ENCODE results near the gene RPL10L. TPM values are rescaled to one million over a fixed set of nuclear protein-coding genes. Genes with fewer than 3 reads are reported as not detected.

RPL10L gene
- total and polyA plus RNA-seq, 2 experiments from 2014 or later, result not detected

GRCh38 chr14:46661728-46662127 lies 10.1 kb upstream of the RPL10L start:
- no peaks in the 10 kb centered on the region for H3K36me3 ChIP-seq
- no peak overlapping the region for H3K4me3 ChIP-seq
- DNase-seq (ENCODE audit: low read depth in 1 of 2, low spot score in 1 of 2), result no peak
- TF ChIP-seq CTCF (IDR thresholded peaks at IDR 0.05; ENCODE audit: low read depth, low read length), result no peak
- H3K9me3 ChIP-seq (ENCODE audit: low read depth), result no peaks in the 10 kb centered on the region
- no peak overlapping the region for H3K27ac ChIP-seq
- H3K27me3 ChIP-seq, result no peaks in the 10 kb centered on the region
- no peaks in the 10 kb centered on the region for H3K4me1 ChIP-seq (ENCODE audit: low read depth)

DNA sequence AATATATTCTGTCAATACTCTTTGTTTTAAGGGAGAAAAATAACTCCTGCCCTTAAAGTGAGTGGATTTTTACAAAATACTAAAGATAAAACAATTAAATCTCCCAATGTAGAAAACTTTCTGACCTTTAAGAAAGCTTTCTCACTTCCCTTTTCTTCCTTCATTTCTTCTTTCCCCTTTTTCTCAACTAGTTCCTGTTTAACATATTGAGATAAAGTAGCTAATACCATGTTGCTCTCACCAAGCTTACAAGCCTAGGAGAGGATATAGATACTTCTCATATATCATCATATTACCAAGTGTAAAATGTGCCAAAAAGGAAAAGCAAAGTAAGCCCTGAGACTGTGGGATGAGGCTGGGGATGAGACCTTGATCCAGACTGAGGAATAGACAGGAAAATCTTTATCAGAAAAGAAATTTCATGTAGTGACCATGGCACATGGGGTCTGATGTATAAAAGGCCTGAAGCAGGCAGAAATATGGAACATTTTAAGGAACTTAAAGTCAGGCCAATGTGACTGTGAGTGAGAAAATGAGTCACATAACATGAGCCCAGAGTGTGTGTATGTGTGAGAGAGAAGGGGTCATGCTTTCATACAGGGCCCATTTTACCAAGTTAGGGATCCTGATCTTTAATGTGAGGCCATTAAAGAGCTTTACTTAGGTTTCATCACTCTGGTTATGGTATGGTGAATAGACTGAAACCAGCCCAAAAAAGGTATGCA lies 1.6 kb upstream of the RPL10L start:
- H3K9me3 ChIP-seq (ENCODE audit: low read depth), result no peaks in the 10 kb centered on the region
- no peaks in the 10 kb centered on the region for H3K27me3 ChIP-seq
- DNase-seq (ENCODE audit: low read depth in 1 of 2, low spot score in 1 of 2), result no peak
- H3K36me3 ChIP-seq, result no peaks in the 10 kb centered on the region
- no peak overlapping the region for H3K27ac ChIP-seq
- no peak overlapping the region for H3K4me3 ChIP-seq
- no peak for TF ChIP-seq CTCF (IDR thresholded peaks at IDR 0.05; ENCODE audit: low read depth, low read length)
- H3K4me1 ChIP-seq (ENCODE audit: low read depth), result no peaks in the 10 kb centered on the region

DNA sequence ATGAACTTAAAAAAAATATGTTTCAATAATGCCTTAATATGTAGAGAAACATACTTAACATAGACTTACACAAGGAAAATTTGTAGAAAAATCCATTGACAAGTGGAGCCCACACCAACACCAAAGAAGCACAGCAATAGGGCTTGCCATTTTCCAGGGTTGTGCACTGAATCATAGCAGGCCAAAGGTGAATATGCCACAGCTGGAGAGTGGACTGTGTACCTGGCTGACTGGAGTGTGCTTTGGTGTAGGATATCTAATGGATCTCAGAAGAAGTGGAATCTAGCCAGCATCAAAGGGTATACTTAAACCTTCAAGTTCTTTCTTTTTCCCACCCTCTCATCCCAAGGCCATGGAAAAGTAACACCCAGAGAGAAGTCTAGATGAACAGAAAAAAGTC lies 4.8 kb downstream of the RPL10L start:
- no peak for DNase-seq (ENCODE audit: low read depth in 1 of 2, low spot score in 1 of 2)
- no peaks in the 10 kb centered on the region for H3K27me3 ChIP-seq
- no peak overlapping the region for H3K27ac ChIP-seq
- no peaks in the 10 kb centered on the region for H3K4me1 ChIP-seq (ENCODE audit: low read depth)
- no peaks in the 10 kb centered on the region for H3K9me3 ChIP-seq (ENCODE audit: low read depth)
- H3K36me3 ChIP-seq, result no peaks in the 10 kb centered on the region
- no peak overlapping the region for H3K4me3 ChIP-seq
- TF ChIP-seq CTCF (IDR thresholded peaks at IDR 0.05; ENCODE audit: low read depth, low read length), result no peak

- H3K9me3 ChIP-seq (ENCODE audit: low read depth), result no peaks in the 10 kb centered on the region
- no peak overlapping the region for H3K27ac ChIP-seq
- no peaks in the 10 kb centered on the region for H3K4me1 ChIP-seq (ENCODE audit: low read depth)
- DNase-seq (ENCODE audit: low read depth in 1 of 2, low spot score in 1 of 2), result no peak
- no peak overlapping the region for H3K4me3 ChIP-seq
- TF ChIP-seq CTCF (IDR thresholded peaks at IDR 0.05; ENCODE audit: low read depth, low read length), result no peak
- no peaks in the 10 kb centered on the region for H3K36me3 ChIP-seq
- no peaks in the 10 kb centered on the region for H3K27me3 ChIP-seq
Measured at GRCh38 chr14:46626876-46627275, 24.7 kb downstream of the RPL10L start.

Data from cardiac muscle cell (in vitro differentiated cells and primary cell).